ENCODE results near the gene BRSK2. TPM values are rescaled to one million over a fixed set of nuclear protein-coding genes. Genes with fewer than 3 reads are reported as not detected.
"Not testable (repeated sequence)": the region's sequence is repeated elsewhere in the genome, so short reads cannot be mapped to it uniquely, and the experiment has no call there.

BRSK2 gene
- total RNA-seq, 1 donor from 2014 or later, result 59.9 TPM

DNA sequence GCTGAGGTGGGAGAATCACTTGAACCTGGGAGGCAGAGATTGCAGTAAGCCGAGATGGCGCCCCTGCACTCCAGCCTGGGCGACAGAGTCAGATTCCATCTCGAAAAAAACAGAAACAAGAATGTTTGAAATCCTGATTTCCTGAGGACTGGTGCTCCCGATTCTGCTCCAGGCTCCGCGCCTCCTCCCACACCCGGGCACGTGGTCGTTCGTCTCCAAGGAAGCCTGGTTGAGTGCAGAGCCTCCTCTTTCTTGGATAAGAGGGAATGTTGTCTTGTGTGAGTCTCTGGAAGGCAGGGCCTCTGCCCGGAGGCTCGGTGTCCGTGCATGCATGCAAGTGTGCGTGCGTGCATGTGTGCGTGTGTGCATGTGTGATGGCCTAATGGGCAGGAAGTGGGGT is 30.1 kb downstream of the BRSK2 start:
- Mint-ChIP-seq H3K27ac (ENCODE audit: unreplicated experiment) (no peak overlapping the region), H3K27me3 (ENCODE audit: low read depth) (no peaks in the 10 kb centered on the region), H3K4me1 (no peaks in the 10 kb centered on the region), H3K4me3 (no peak overlapping the region), H3K36me3 (ENCODE audit: low read depth) (peaks cover 22% of the 10 kb centered on the region), H3K9me3 (peaks cover 3% of the 10 kb centered on the region)
- TF ChIP-seq, protein P1, sequence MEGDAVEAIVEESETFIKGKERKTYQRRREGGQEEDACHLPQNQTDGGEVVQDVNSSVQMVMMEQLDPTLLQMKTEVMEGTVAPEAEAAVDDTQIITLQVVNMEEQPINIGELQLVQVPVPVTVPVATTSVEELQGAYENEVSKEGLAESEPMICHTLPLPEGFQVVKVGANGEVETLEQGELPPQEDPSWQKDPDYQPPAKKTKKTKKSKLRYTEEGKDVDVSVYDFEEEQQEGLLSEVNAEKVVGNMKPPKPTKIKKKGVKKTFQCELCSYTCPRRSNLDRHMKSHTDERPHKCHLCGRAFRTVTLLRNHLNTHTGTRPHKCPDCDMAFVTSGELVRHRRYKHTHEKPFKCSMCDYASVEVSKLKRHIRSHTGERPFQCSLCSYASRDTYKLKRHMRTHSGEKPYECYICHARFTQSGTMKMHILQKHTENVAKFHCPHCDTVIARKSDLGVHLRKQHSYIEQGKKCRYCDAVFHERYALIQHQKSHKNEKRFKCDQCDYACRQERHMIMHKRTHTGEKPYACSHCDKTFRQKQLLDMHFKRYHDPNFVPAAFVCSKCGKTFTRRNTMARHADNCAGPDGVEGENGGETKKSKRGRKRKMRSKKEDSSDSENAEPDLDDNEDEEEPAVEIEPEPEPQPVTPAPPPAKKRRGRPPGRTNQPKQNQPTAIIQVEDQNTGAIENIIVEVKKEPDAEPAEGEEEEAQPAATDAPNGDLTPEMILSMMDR (conservative IDR thresholded peaks at IDR 0.05), result no peak
- no peak for DNase-seq (ENCODE audit: low read depth, low spot score)

DNA sequence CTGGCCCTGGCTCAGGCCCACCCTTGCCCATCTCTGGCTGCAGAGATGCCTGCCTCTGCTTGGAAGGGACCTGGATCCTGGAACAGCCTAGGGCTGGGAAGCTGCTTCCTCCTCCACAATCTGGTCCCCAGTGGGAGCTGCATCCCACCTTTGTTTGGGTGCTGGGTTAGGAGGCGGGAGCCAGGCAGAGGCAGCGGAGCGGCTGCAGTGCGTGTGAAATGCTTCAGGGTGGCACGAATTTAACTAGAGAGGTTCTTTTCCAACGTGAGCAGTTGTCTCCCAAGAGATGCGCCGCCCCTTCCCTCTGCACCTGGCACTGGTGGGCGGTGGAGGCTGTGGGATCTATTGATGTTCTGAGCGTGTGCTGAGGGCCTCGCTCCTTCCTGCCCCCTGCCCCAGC is 31.6 kb downstream of the BRSK2 start:
- DNase-seq (ENCODE audit: low read depth, low spot score), result no peak
- Mint-ChIP-seq H3K27me3 (ENCODE audit: low read depth) (no peaks in the 10 kb centered on the region), H3K36me3 (ENCODE audit: low read depth) (peaks cover 15% of the 10 kb centered on the region), H3K4me1 (no peaks in the 10 kb centered on the region), H3K27ac (ENCODE audit: unreplicated experiment) (no peak overlapping the region), H3K4me3 (no peak overlapping the region), H3K9me3 (peaks cover 3% of the 10 kb centered on the region)
- TF ChIP-seq, protein P1 (conservative IDR thresholded peaks at IDR 0.05), result no peak

DNA sequence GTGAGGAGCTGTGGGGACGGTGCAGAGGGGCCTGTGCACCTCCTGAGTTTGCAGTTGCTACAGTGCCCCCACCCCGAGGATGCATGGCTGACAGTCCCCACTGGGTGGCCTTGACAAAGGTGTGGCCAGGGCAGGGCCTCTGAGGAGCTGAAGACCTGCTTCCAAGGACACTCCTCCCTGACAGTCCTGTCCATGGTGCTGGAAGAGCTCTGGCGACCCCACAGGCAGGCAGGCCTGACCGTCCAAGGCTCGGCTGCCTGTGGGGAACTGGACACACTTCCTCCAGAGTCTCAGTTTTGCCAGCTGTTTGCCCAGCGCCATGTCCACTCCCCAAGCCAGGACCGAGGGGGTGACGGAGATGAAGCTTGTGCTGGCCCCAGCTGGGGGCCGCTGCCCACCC is 32.7 kb downstream of the BRSK2 start:
- Mint-ChIP-seq H3K27me3 (ENCODE audit: low read depth) (no peaks in the 10 kb centered on the region), H3K27ac (ENCODE audit: unreplicated experiment) (no peak overlapping the region), H3K9me3 (peaks cover 3% of the 10 kb centered on the region), H3K4me1 (no peaks in the 10 kb centered on the region), H3K4me3 (no peak overlapping the region), H3K36me3 (ENCODE audit: low read depth) (peaks cover 8% of the 10 kb centered on the region)
- TF ChIP-seq, protein P1 (conservative IDR thresholded peaks at IDR 0.05), result no peak
- DNase-seq (ENCODE audit: low read depth, low spot score), result no peak

DNA sequence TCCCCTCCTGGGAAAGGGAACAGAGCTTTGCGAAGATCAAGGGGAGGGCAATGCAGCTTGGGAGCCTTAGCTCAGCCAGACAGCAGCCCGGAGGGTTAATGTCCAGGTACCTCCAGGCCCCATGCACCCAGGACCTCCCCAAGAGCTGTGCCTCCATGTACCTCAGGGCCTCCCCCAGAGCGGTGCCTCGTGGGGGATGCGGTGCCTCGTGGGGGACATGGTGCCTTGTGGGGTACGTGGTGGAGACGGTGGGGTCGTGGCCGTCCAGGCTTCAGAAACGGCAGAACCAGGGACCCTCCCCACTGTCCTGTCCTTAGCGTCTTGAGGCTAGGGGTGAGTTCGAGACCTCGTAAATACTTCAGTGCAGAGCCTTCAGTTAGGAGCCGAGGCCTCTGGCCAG is 33.2 kb downstream of the BRSK2 start:
- TF ChIP-seq, protein P1 (conservative IDR thresholded peaks at IDR 0.05), result no peak
- Mint-ChIP-seq H3K9me3 (peaks cover 3% of the 10 kb centered on the region), H3K36me3 (ENCODE audit: low read depth) (peaks cover 8% of the 10 kb centered on the region), H3K4me3 (no peak overlapping the region), H3K27ac (ENCODE audit: unreplicated experiment) (no peak overlapping the region), H3K27me3 (ENCODE audit: low read depth) (no peaks in the 10 kb centered on the region), H3K4me1 (no peaks in the 10 kb centered on the region)
- no peak for DNase-seq (ENCODE audit: low read depth, low spot score)

DNA sequence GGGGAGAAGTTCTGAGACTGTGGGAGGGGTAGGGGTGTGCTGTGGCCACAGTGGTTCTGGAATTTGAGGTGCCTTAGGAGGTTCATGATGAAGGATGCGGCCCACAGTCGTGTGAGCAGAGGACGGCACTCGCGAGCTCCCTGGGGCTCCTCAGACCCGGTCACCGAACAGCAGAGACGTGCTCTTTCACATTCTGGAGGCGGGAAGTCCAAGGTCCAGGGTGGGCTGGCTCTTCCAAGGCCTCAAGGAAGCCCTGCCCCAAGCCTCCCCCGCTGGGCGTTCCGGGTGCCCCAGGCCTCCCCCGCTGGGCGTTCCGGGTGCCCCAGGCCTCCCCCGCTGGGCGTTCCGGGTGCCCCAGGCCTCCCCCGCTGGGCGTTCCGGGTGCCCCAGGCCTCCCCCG is 33.7 kb downstream of the BRSK2 start:
- H3K4me3 Mint-ChIP-seq; H3K9me3 Mint-ChIP-seq; H3K27me3 Mint-ChIP-seq (ENCODE audit: low read depth); H3K36me3 Mint-ChIP-seq (ENCODE audit: low read depth); DNase-seq (ENCODE audit: low read depth, low spot score); H3K4me1 Mint-ChIP-seq; H3K27ac Mint-ChIP-seq (ENCODE audit: unreplicated experiment): not testable (repeated sequence)

DNA sequence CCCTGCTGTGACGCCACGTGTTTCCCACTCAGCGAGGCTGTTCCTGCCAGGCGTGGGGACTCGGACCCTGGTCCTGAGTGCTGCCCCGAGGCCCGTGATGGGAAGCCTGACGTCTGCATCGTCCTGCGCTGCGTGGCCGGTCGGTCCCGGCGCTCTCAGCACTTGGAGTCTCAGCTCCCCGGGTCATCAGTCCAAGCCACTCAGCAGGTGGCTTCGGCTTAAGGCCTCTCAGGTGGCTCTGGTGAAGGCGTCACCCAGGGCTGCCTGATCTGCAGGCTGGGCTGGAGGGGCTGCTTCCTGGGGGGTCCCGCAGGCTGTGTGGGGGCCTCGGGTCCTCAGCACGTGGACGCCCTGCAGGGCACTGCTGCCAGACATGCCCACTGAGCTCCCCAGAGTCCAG is 35.3 kb downstream of the BRSK2 start:
- Mint-ChIP-seq H3K36me3 (ENCODE audit: low read depth) (no peaks in the 10 kb centered on the region), H3K4me3 (no peak overlapping the region), H3K27ac (ENCODE audit: unreplicated experiment) (no peak overlapping the region), H3K4me1 (no peaks in the 10 kb centered on the region), H3K27me3 (ENCODE audit: low read depth) (no peaks in the 10 kb centered on the region), H3K9me3 (no peaks in the 10 kb centered on the region)
- TF ChIP-seq, protein P1 (conservative IDR thresholded peaks at IDR 0.05), result no peak
- no peak for DNase-seq (ENCODE audit: low read depth, low spot score)
